Muscle of leg (tissue), 11 donors: ENCODE results near the gene GALNTL6. TPM values are rescaled to one million over a fixed set of nuclear protein-coding genes. Genes with fewer than 3 reads are reported as not detected.

ENCODE experiments used
- DNase-seq: peaks from one replicate; pipeline ENCODE4 v3.0.0; 2013
- H3K27ac ChIP-seq: one replicate; pipeline ENCODE4 v1.5.1; 2013; ENCODE audit warnings: mild to moderate bottlenecking, low read length, control low read depth
- H3K27me3 ChIP-seq: one replicate; pipeline ENCODE4 v1.6.1; 2013; ENCODE audit warnings: low read length; ENCODE audit not compliant: control insufficient read depth, insufficient read depth
- H3K36me3 ChIP-seq: one replicate; pipeline ENCODE4 v1.6.1; 2013; ENCODE audit warnings: low read length; ENCODE audit not compliant: control insufficient read depth, insufficient read depth
- H3K4me1 ChIP-seq: one replicate; pipeline ENCODE4 v1.6.1; 2013; ENCODE audit warnings: low read length; ENCODE audit not compliant: control insufficient read depth, insufficient read depth
- H3K4me3 ChIP-seq: one replicate; pipeline ENCODE4 v1.5.1; 2013; ENCODE audit warnings: low read length, control low read depth
- H3K9me3 ChIP-seq: replicated peaks from 2 replicates; pipeline ENCODE4 v1.6.1; 2013; ENCODE audit warnings: low read depth, low read length; ENCODE audit not compliant: control insufficient read depth
- WGBS: methylation state at CpG from one replicate; pipeline ENCODE4 v1.1.5; 2013; ENCODE audit warnings: missing lambda C conversion rate; ENCODE audit not compliant: insufficient coverage; 5-methylcytosine and 5-hydroxymethylcytosine counted together
- polyA plus RNA-seq, 8 donors: library from polyadenylated mRNA; unstranded; fragments of 120-200 nt; gene quantifications; one replicate each; pipeline versions ENCODE4 v1.2.1 to v1.2.3, GENCODE V29; 2013; ENCODE audit warnings: inconsistent platforms in 1 of 8, low replicate concordance in 1 of 8; ENCODE audit not compliant: insufficient read length in 8 of 8, insufficient read depth in 1 of 8
- total RNA-seq: library from RNA; stranded (reverse); fragments of 120-200 nt; gene quantifications from one replicate; pipeline ENCODE4 v1.2.4, GENCODE V29; 2013

Gene GALNTL6
- total and polyA plus RNA-seq, 9 donors = 0.26 to 0.95 (median 0.53) TPM

GRCh38 chr4:172819353-172819752, 1006.1 kb downstream of the GALNTL6 start:
- H3K4me1 ChIP-seq = no peaks in the 10 kb centered on the region
- no peaks in the 10 kb centered on the region for H3K9me3 ChIP-seq
- H3K4me3 ChIP-seq = no peak overlapping the region
- H3K27ac ChIP-seq = no peak overlapping the region
- H3K27me3 ChIP-seq = no peaks in the 10 kb centered on the region
- no peak for DNase-seq
- WGBS = no CpG with 5 or more reads among the region's 1 CpG
- no peaks in the 10 kb centered on the region for H3K36me3 ChIP-seq

- Histone ChIP-seq H3K4me1 (no peaks in the 10 kb centered on the region), H3K27ac (no peak overlapping the region), H3K27me3 (no peaks in the 10 kb centered on the region), H3K9me3 (no peaks in the 10 kb centered on the region), H3K4me3 (no peak overlapping the region), H3K36me3 (no peaks in the 10 kb centered on the region)
- WGBS = 91% methylated on average over 2 of the region's 3 CpGs
- no peak for DNase-seq
These were observed 1009.1 kb downstream of the GALNTL6 start for GRCh38 chr4:172822331-172822730.

- Histone ChIP-seq H3K4me3 (no peak overlapping the region), H3K27ac (no peak overlapping the region), H3K27me3 (no peaks in the 10 kb centered on the region), H3K9me3 (no peaks in the 10 kb centered on the region), H3K4me1 (no peaks in the 10 kb centered on the region), H3K36me3 (no peaks in the 10 kb centered on the region)
- DNase-seq = peak; percentile 48
- WGBS = no CpG with 5 or more reads among the region's 5 CpGs
These were observed 1013.1 kb downstream of the GALNTL6 start for GRCh38 chr4:172826346-172826745.

GRCh38 chr4:172826861-172827260, 1013.7 kb downstream of the GALNTL6 start:
- Histone ChIP-seq H3K27me3 (no peaks in the 10 kb centered on the region), H3K36me3 (no peaks in the 10 kb centered on the region), H3K27ac (no peak overlapping the region), H3K4me1 (no peaks in the 10 kb centered on the region), H3K9me3 (no peaks in the 10 kb centered on the region), H3K4me3 (no peak overlapping the region)
- WGBS = 75% methylated on average over 1 of the region's 3 CpGs
- no peak for DNase-seq

GRCh38 chr4:172830295-172830764, 1017.1 kb downstream of the GALNTL6 start:
- no peaks in the 10 kb centered on the region for H3K27me3 ChIP-seq
- no peaks in the 10 kb centered on the region for H3K36me3 ChIP-seq
- DNase-seq = peak; percentile 16
- no CpG with 5 or more reads among the region's 5 CpGs for WGBS
- H3K4me1 ChIP-seq = no peaks in the 10 kb centered on the region
- no peak overlapping the region for H3K27ac ChIP-seq
- H3K9me3 ChIP-seq = no peaks in the 10 kb centered on the region
- no peak overlapping the region for H3K4me3 ChIP-seq

GRCh38 chr4:172836661-172837060, 1023.5 kb downstream of the GALNTL6 start:
- no peak overlapping the region for H3K4me3 ChIP-seq
- no peaks in the 10 kb centered on the region for H3K4me1 ChIP-seq
- no peaks in the 10 kb centered on the region for H3K36me3 ChIP-seq
- no peaks in the 10 kb centered on the region for H3K27me3 ChIP-seq
- no peaks in the 10 kb centered on the region for H3K9me3 ChIP-seq
- WGBS = 75% methylated on average over 1 of the region's 3 CpGs
- no peak overlapping the region for H3K27ac ChIP-seq
- no peak for DNase-seq

GRCh38 chr4:172838111-172838510, 1024.9 kb downstream of the GALNTL6 start:
- Histone ChIP-seq H3K9me3 (no peaks in the 10 kb centered on the region), H3K36me3 (no peaks in the 10 kb centered on the region), H3K4me3 (no peak overlapping the region), H3K4me1 (no peaks in the 10 kb centered on the region), H3K27ac (no peak overlapping the region), H3K27me3 (no peaks in the 10 kb centered on the region)
- WGBS = 63% methylated on average over 2 of the region's 6 CpGs
- DNase-seq = no peak

- Histone ChIP-seq H3K4me3 (no peak overlapping the region), H3K36me3 (no peaks in the 10 kb centered on the region), H3K4me1 (no peaks in the 10 kb centered on the region), H3K9me3 (no peaks in the 10 kb centered on the region), H3K27ac (no peak overlapping the region), H3K27me3 (no peaks in the 10 kb centered on the region)
- no peak for DNase-seq
- 100% methylated on average over 1 of the region's 3 CpGs for WGBS
These were observed 1025.7 kb downstream of the GALNTL6 start for GRCh38 chr4:172838943-172839342.

GRCh38 chr4:172842779-172843178, 1029.6 kb downstream of the GALNTL6 start:
- no peak for DNase-seq
- 72% methylated on average over 2 of the region's 4 CpGs for WGBS
- no peaks in the 10 kb centered on the region for H3K9me3 ChIP-seq

GRCh38 chr4:172843192-172843591, 1030.0 kb downstream of the GALNTL6 start:
- Histone ChIP-seq H3K4me1 (no peaks in the 10 kb centered on the region), H3K27me3 (no peaks in the 10 kb centered on the region), H3K36me3 (no peaks in the 10 kb centered on the region), H3K9me3 (no peaks in the 10 kb centered on the region), H3K4me3 (no peak overlapping the region), H3K27ac (no peak overlapping the region)
- WGBS = 45% methylated on average over 1 of the region's 4 CpGs
- DNase-seq = no peak

More at GRCh38 chr4:172842779-172843178, 1029.6 kb downstream of the GALNTL6 start:
- Histone ChIP-seq H3K27me3 (no peaks in the 10 kb centered on the region), H3K4me1 (no peaks in the 10 kb centered on the region), H3K36me3 (no peaks in the 10 kb centered on the region), H3K27ac (no peak overlapping the region), H3K4me3 (no peak overlapping the region)

GRCh38 chr4:172844556-172844955, 1031.4 kb downstream of the GALNTL6 start:
- no peaks in the 10 kb centered on the region for H3K36me3 ChIP-seq
- DNase-seq = no peak
- H3K4me3 ChIP-seq = no peak overlapping the region
- WGBS = no CpG with 5 or more reads among the region's 4 CpGs
- no peaks in the 10 kb centered on the region for H3K4me1 ChIP-seq
- no peaks in the 10 kb centered on the region for H3K9me3 ChIP-seq
- H3K27ac ChIP-seq = no peak overlapping the region
- H3K27me3 ChIP-seq = no peaks in the 10 kb centered on the region
